Measurements from ENCODE around the gene SORL1.
"Not testable (repeated sequence)": the region's sequence is repeated elsewhere in the genome, so short reads cannot be mapped to it uniquely, and the experiment has no call there.

The SORL1 gene

GRCh38 chr11:121636800-121637176 lies 184.7 kb downstream of the SORL1 start:
- no peak for DNase-seq (ENCODE audit: extremely low spot score)
- TF ChIP-seq ARNT (IDR thresholded peaks at IDR 0.05): no peak
- TF ChIP-seq SP1 (IDR thresholded peaks at IDR 0.05): no peak
- TF ChIP-seq PKNOX1 (IDR thresholded peaks at IDR 0.05): no peak
- TF ChIP-seq FOXA1 (IDR thresholded peaks at IDR 0.05): no peak
- no peak for TF ChIP-seq FOXM1 (IDR thresholded peaks at IDR 0.05; ENCODE audit: borderline replicate concordance)
- no peak for TF ChIP-seq CTBP1 (IDR thresholded peaks at IDR 0.05; ENCODE audit: borderline replicate concordance)
- no peak for TF ChIP-seq SUZ12 (IDR thresholded peaks at IDR 0.05)
- TF ChIP-seq TARDBP (IDR thresholded peaks at IDR 0.05): no peak
- no peak for TF ChIP-seq HDGF (IDR thresholded peaks at IDR 0.05; ENCODE audit: borderline replicate concordance)
- TF ChIP-seq FOXK2 (IDR thresholded peaks at IDR 0.05): no peak
- no peak for TF ChIP-seq NFRKB (IDR thresholded peaks at IDR 0.05)
- TF ChIP-seq ZNF384 (IDR thresholded peaks at IDR 0.05): no peak
- no peak for TF ChIP-seq LEF1 (IDR thresholded peaks at IDR 0.05; ENCODE audit: borderline replicate concordance)
- TF ChIP-seq L3MBTL2 (conservative IDR thresholded peaks at IDR 0.05): no peak
- TF ChIP-seq BHLHE40 (IDR thresholded peaks at IDR 0.05; ENCODE audit: borderline replicate concordance): no peak
- TF ChIP-seq ELF4 (IDR thresholded peaks at IDR 0.05): no peak
- ChIA-PET CTCF (no interaction called here), POLR2A (no interaction called here)

- POLR2A ChIA-PET; CTCF ChIA-PET; DNase-seq (ENCODE audit: extremely low spot score): not testable (repeated sequence)
These were observed 185.5 kb downstream of the SORL1 start for GRCh38 chr11:121637587-121637986.

- ChIA-PET CTCF (interaction anchor here (0.6 to 1.1 kb wide), 3 partner anchors 10 to 250 kb away, joined by 3 to 5 read pairs (median 4); no protein-coding TSS in a partner anchor), POLR2A (no interaction called here)
- no peak for DNase-seq (ENCODE audit: extremely low spot score)
- TF ChIP-seq ZNF384 (IDR thresholded peaks at IDR 0.05): no peak
- TF ChIP-seq SUZ12 (IDR thresholded peaks at IDR 0.05): no peak
- TF ChIP-seq PKNOX1 (IDR thresholded peaks at IDR 0.05): no peak
- TF ChIP-seq LEF1 (IDR thresholded peaks at IDR 0.05; ENCODE audit: borderline replicate concordance): no peak
- no peak for TF ChIP-seq FOXK2 (IDR thresholded peaks at IDR 0.05)
- no peak for TF ChIP-seq TARDBP (IDR thresholded peaks at IDR 0.05)
- TF ChIP-seq HDGF (IDR thresholded peaks at IDR 0.05; ENCODE audit: borderline replicate concordance): no peak
- no peak for TF ChIP-seq FOXA1 (IDR thresholded peaks at IDR 0.05)
- TF ChIP-seq SP1 (IDR thresholded peaks at IDR 0.05): no peak
- no peak for TF ChIP-seq ARNT (IDR thresholded peaks at IDR 0.05)
- TF ChIP-seq ELF4 (IDR thresholded peaks at IDR 0.05): no peak
- TF ChIP-seq BHLHE40 (IDR thresholded peaks at IDR 0.05; ENCODE audit: borderline replicate concordance): no peak
- no peak for TF ChIP-seq NFRKB (IDR thresholded peaks at IDR 0.05)
- no peak for TF ChIP-seq L3MBTL2 (conservative IDR thresholded peaks at IDR 0.05)
- no peak for TF ChIP-seq CTBP1 (IDR thresholded peaks at IDR 0.05; ENCODE audit: borderline replicate concordance)
- no peak for TF ChIP-seq FOXM1 (IDR thresholded peaks at IDR 0.05; ENCODE audit: borderline replicate concordance)
These were observed 191.5 kb downstream of the SORL1 start for GRCh38 chr11:121643479-121644186.

- ChIA-PET POLR2A (no interaction called here), CTCF (interaction anchor here (0.6 to 1.1 kb wide), 2 partner anchors 9 to 251 kb away, joined by 4 to 5 read pairs; no protein-coding TSS in a partner anchor)
- TF ChIP-seq NFRKB (IDR thresholded peaks at IDR 0.05): no peak
- no peak for TF ChIP-seq CTBP1 (IDR thresholded peaks at IDR 0.05; ENCODE audit: borderline replicate concordance)
- no peak for TF ChIP-seq FOXM1 (IDR thresholded peaks at IDR 0.05; ENCODE audit: borderline replicate concordance)
- no peak for TF ChIP-seq ELF4 (IDR thresholded peaks at IDR 0.05)
- TF ChIP-seq SP1 (IDR thresholded peaks at IDR 0.05): no peak
- no peak for TF ChIP-seq FOXA1 (IDR thresholded peaks at IDR 0.05)
- no peak for TF ChIP-seq FOXK2 (IDR thresholded peaks at IDR 0.05)
- no peak for TF ChIP-seq HDGF (IDR thresholded peaks at IDR 0.05; ENCODE audit: borderline replicate concordance)
- DNase-seq (ENCODE audit: extremely low spot score): no peak
These were observed 192.0 kb downstream of the SORL1 start for GRCh38 chr11:121644187-121644512.

GRCh38 chr11:121645001-121645400 lies 192.9 kb downstream of the SORL1 start:
- ChIA-PET POLR2A (no interaction called here), CTCF (no interaction called here)
- TF ChIP-seq FOXM1 (IDR thresholded peaks at IDR 0.05; ENCODE audit: borderline replicate concordance): no peak
- TF ChIP-seq ZNF384 (IDR thresholded peaks at IDR 0.05): no peak
- no peak for TF ChIP-seq SUZ12 (IDR thresholded peaks at IDR 0.05)
- TF ChIP-seq LEF1 (IDR thresholded peaks at IDR 0.05; ENCODE audit: borderline replicate concordance): no peak
- no peak for TF ChIP-seq CTBP1 (IDR thresholded peaks at IDR 0.05; ENCODE audit: borderline replicate concordance)
- no peak for TF ChIP-seq ELF4 (IDR thresholded peaks at IDR 0.05)
- no peak for TF ChIP-seq FOXA1 (IDR thresholded peaks at IDR 0.05)
- no peak for TF ChIP-seq TARDBP (IDR thresholded peaks at IDR 0.05)
- no peak for TF ChIP-seq L3MBTL2 (conservative IDR thresholded peaks at IDR 0.05)
- no peak for DNase-seq (ENCODE audit: extremely low spot score)

GRCh38 chr11:121645596-121645995 lies 193.5 kb downstream of the SORL1 start:
- ChIA-PET CTCF (no interaction called here), POLR2A (no interaction called here)
- TF ChIP-seq BHLHE40 (IDR thresholded peaks at IDR 0.05; ENCODE audit: borderline replicate concordance) (no peak), NFRKB (IDR thresholded peaks at IDR 0.05) (no peak), PKNOX1 (IDR thresholded peaks at IDR 0.05) (no peak), SP1 (IDR thresholded peaks at IDR 0.05) (no peak), HDGF (IDR thresholded peaks at IDR 0.05; ENCODE audit: borderline replicate concordance) (no peak), ELF4 (IDR thresholded peaks at IDR 0.05) (no peak), L3MBTL2 (conservative IDR thresholded peaks at IDR 0.05) (no peak), ARNT (IDR thresholded peaks at IDR 0.05) (no peak), TARDBP (IDR thresholded peaks at IDR 0.05) (no peak), ZNF384 (IDR thresholded peaks at IDR 0.05) (no peak), CTBP1 (IDR thresholded peaks at IDR 0.05; ENCODE audit: borderline replicate concordance) (no peak), FOXK2 (IDR thresholded peaks at IDR 0.05) (no peak)
- DNase-seq (ENCODE audit: extremely low spot score): no peak
